CD14-positive monocyte (primary cell): Measurements from ENCODE around the gene KLHDC8A. TPM values are rescaled to one million over a fixed set of nuclear protein-coding genes. Genes with fewer than 3 reads are reported as not detected.

Experiments
- DNase-seq, 3 donors: peaks; one replicate each; pipeline ENCODE4 v3.0.0-alpha.2; 2011 to 2022
- H2AFZ ChIP-seq: 2 replicates; pipeline ENCODE4 v1.6.0; 2012; ENCODE audit warnings: mild to moderate bottlenecking, low read depth, low read length, inconsistent platforms; ENCODE audit not compliant: insufficient read depth, poor library complexity, severe bottlenecking
- H3K27ac ChIP-seq, 2 donors: 1 replicate in 1 of 2; 2 replicates in 1 of 2; pipeline ENCODE4 v1.5.1; 2012 to 2013; ENCODE audit warnings: low read length in 2 of 2, control low read depth in 1 of 2, inconsistent platforms in 1 of 2, low read depth in 1 of 2, mild to moderate bottlenecking in 1 of 2
- H3K27me3 ChIP-seq, 2 donors: one replicate each; pipeline versions ENCODE4 v1.6.0 to v1.6.1; 2011 to 2013; ENCODE audit warnings: low read length in 2 of 2; ENCODE audit not compliant: control insufficient read depth in 2 of 2, insufficient read depth in 2 of 2
- H3K36me3 ChIP-seq, 2 donors: replicated peaks in 1 of 2; 1 replicate in 1 of 2; 2 replicates in 1 of 2; pipeline versions ENCODE4 v1.5.1 to v1.6.1; 2012 to 2013; ENCODE audit warnings: low read length in 2 of 2, control low read depth in 1 of 2, inconsistent platforms in 1 of 2, mild to moderate bottlenecking in 1 of 2; ENCODE audit not compliant: insufficient read depth in 2 of 2, control insufficient read depth in 1 of 2
- H3K4me1 ChIP-seq, 2 donors: 1 replicate in 1 of 2; 2 replicates in 1 of 2; pipeline versions ENCODE4 v1.5.1 to v1.6.1; 2012 to 2013; ENCODE audit warnings: low read length in 2 of 2, control low read depth in 1 of 2, inconsistent platforms in 1 of 2, mild to moderate bottlenecking in 1 of 2, moderate library complexity in 1 of 2; ENCODE audit not compliant: insufficient read depth in 2 of 2, control insufficient read depth in 1 of 2
- H3K4me2 ChIP-seq: replicated peaks from 2 replicates; pipeline ENCODE3; 2012; ENCODE audit warnings: low read length, moderate library complexity, mild to moderate bottlenecking; ENCODE audit not compliant: poor library complexity, severe bottlenecking; ENCODE audit errors: extremely low read depth
- H3K4me3 ChIP-seq, 3 experiments: fragments of 200-600 bp in 1 of 3; sonication (generic) in 1 of 3; replicated peaks in 1 of 3; 1 replicate in 2 of 3; 2 replicates in 1 of 3; pipeline ENCODE4 v1.5.1; 2011 to 2013; ENCODE audit warnings: low read length in 3 of 3, mild to moderate bottlenecking in 3 of 3, control low read depth in 2 of 3, low read depth in 2 of 3, inconsistent platforms in 1 of 3, moderate library complexity in 1 of 3
- H3K79me2 ChIP-seq: 2 replicates; pipeline ENCODE4 v1.6.0; 2012; ENCODE audit warnings: mild to moderate bottlenecking, control low read depth, inconsistent platforms, low read length, moderate library complexity; ENCODE audit not compliant: insufficient read depth
- H3K9ac ChIP-seq: 2 replicates; pipeline ENCODE4 v1.6.0; 2017; ENCODE audit warnings: low read length, mild to moderate bottlenecking; ENCODE audit not compliant: insufficient read depth, poor library complexity, severe bottlenecking
- H3K9me3 ChIP-seq, 2 donors: replicated peaks in 1 of 2; 1 replicate in 1 of 2; 2 replicates in 1 of 2; pipeline versions ENCODE4 v1.5.1 to v1.6.1; 2012 to 2013; ENCODE audit warnings: low read length in 2 of 2, control low read depth in 1 of 2; ENCODE audit not compliant: control insufficient read depth in 1 of 2, insufficient read depth in 1 of 2
- H4K20me1 ChIP-seq: 2 replicates; pipeline ENCODE4 v1.6.0; 2012; ENCODE audit warnings: mild to moderate bottlenecking, low read length, control low read depth, moderate library complexity; ENCODE audit not compliant: insufficient read depth
- H3K27ac Mint-ChIP-seq, 7 donors: one replicate each; pipeline ENCODE4 v1.8.0; 2020; ENCODE audit warnings: mild to moderate bottlenecking in 7 of 7, mixed read lengths in 7 of 7, moderate library complexity in 6 of 7, inconsistent platforms in 2 of 7
- H3K27me3 Mint-ChIP-seq, 3 donors: one replicate each; pipeline ENCODE4 v1.8.0; 2021 to 2022; ENCODE audit warnings: low read depth in 3 of 3, mild to moderate bottlenecking in 3 of 3, mixed read lengths in 3 of 3, moderate library complexity in 3 of 3, inconsistent platforms in 1 of 3
- H3K36me3 Mint-ChIP-seq, 2 donors: one replicate each; pipeline ENCODE4 v1.8.0; 2020; ENCODE audit warnings: mixed read lengths in 2 of 2, inconsistent platforms in 1 of 2, mild to moderate bottlenecking in 1 of 2
- H3K4me1 Mint-ChIP-seq: one replicate; pipeline ENCODE4 v1.8.0; 2020; ENCODE audit warnings: mild to moderate bottlenecking, mixed read lengths
- H3K4me3 Mint-ChIP-seq, 2 donors: one replicate each; pipeline ENCODE4 v1.8.0; 2020; ENCODE audit warnings: mild to moderate bottlenecking in 2 of 2, mixed read lengths in 2 of 2, moderate library complexity in 1 of 2
- H3K9me3 Mint-ChIP-seq, 7 donors: one replicate each; pipeline ENCODE4 v1.8.0; 2020 to 2022; ENCODE audit warnings: mixed read lengths in 7 of 7, mild to moderate bottlenecking in 6 of 7, moderate library complexity in 6 of 7, inconsistent platforms in 2 of 7
- CTCF ChIP-seq: fragments of 200-600 bp; IDR thresholded peaks from one replicate; pipeline ENCODE4 v1.8.0; 2022; ENCODE audit warnings: antibody characterized with exemption, mild to moderate bottlenecking
- whole genome bisulfite sequencing: methylation state at CpG from one replicate; pipeline ENCODE4 v1.1.5; 2013; ENCODE audit warnings: missing lambda C conversion rate; ENCODE audit not compliant: insufficient coverage; 5-methylcytosine and 5-hydroxymethylcytosine counted together
- intact Hi-C, 2 donors: fragments of 100-400 bp; cut with micrococcal nuclease; formaldehyde crosslinking; loops; one replicate each; pipeline versions ENCODE4 v1.15.0 to v1.15.1; 2023
- polyA plus RNA-seq, 3 donors: library from polyadenylated mRNA; depleted of rRNA in 1 of 3; unstranded in 2 of 3; stranded (reverse) in 1 of 3; fragments of 300-500 nt in 2 of 3; fragments of >200 nt in 1 of 3; fragmentation: Illumina TruSeq in 2 of 3; gene quantifications; 1 replicate in 2 of 3; 2 replicates in 1 of 3; pipeline ENCODE4 v1.2.3, GENCODE V29; 2012 to 2021

Gene KLHDC8A
- polyA plus RNA-seq, 3 donors: not detected

- no peak overlapping the region for H3K9ac ChIP-seq
- no peaks in the 10 kb centered on the region for H3K9me3 ChIP-seq
- Mint-ChIP-seq H3K27ac (no peak overlapping the region), H3K4me3 (no peak overlapping the region), H3K36me3 (no peaks in the 10 kb centered on the region), H3K9me3 (no peaks in the 10 kb centered on the region), H3K4me1 (peaks cover 9% of the 10 kb centered on the region), H3K27me3 (peaks cover 9 to 26% (median 15%) of the 10 kb centered on the region in 3 donors)
- no peak overlapping the region for H2AFZ ChIP-seq
- intact Hi-C loops: no loop called here
- no peaks in the 10 kb centered on the region for H3K36me3 ChIP-seq
- no peaks in the 10 kb centered on the region for H3K79me2 ChIP-seq
- WGBS: 79% methylated on average over 3 of the region's 4 CpGs
- TF ChIP-seq CTCF: no peak
- peaks cover 0 to 7% of the 10 kb centered on the region in 2 donors for H3K27me3 ChIP-seq
- H3K27ac ChIP-seq: no peak overlapping the region
- no peak overlapping the region for H3K4me3 ChIP-seq
- H4K20me1 ChIP-seq: no peaks in the 10 kb centered on the region
- no peak for DNase-seq
- H3K4me2 ChIP-seq: no peak overlapping the region
- peaks cover 0 to 6% of the 10 kb centered on the region in 2 donors for H3K4me1 ChIP-seq
Measured at GRCh38 chr1:205328476-205328875, 28.2 kb downstream of the KLHDC8A start.

GRCh38 chr1:205326812-205327466 lies 29.8 kb downstream of the KLHDC8A start:
- Histone ChIP-seq H3K4me3 (no peak overlapping the region), H3K4me2 (no peak overlapping the region), H3K27me3 (peaks cover 0 to 7% of the 10 kb centered on the region in 2 donors), H3K9ac (no peak overlapping the region), H3K36me3 (no peaks in the 10 kb centered on the region), H3K9me3 (no peaks in the 10 kb centered on the region), H3K27ac (no peak overlapping the region), H3K79me2 (peaks cover under 1% of the 10 kb centered on the region), H4K20me1 (no peaks in the 10 kb centered on the region), H3K4me1 (peaks cover 3 to 9% of the 10 kb centered on the region in 2 donors), H2AFZ (no peak overlapping the region)
- Mint-ChIP-seq H3K4me1 (peaks cover 12% of the 10 kb centered on the region), H3K27ac (no peak overlapping the region), H3K9me3 (no peaks in the 10 kb centered on the region), H3K4me3 (no peak overlapping the region), H3K27me3 (peaks cover 9 to 25% (median 14%) of the 10 kb centered on the region in 3 donors), H3K36me3 (no peaks in the 10 kb centered on the region)
- intact Hi-C loops: no loop called here
- WGBS: 84% methylated on average over 5 of the region's 11 CpGs
- no peak for DNase-seq
- no peak for TF ChIP-seq CTCF
